DMS153 (cell line): ENCODE results near the gene SUV39H1.

Source experiments
- DNase-seq: peaks from one replicate; lab custom pipeline; 2025; lab: John Stamatoyannopoulos, UW

Gene SUV39H1

DNA sequence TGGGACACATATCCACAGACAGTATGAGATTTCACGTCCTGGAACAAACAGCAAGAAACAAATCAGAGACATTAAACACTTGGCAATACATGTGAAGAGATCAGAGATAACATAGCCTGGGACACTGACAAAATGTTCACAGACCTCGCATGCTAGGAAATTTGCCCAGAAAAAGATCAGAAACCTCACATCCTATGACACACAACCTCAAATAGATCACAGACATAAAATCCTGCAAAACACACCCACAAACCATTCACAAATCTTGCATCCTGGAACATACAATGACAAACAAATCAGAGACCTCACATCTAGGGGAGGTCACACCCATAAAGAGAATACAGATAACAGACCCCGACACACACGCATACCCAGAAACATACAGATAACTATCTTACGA lies 18.0 kb downstream of the SUV39H1 start:
- DNase-seq: no peak

DNA sequence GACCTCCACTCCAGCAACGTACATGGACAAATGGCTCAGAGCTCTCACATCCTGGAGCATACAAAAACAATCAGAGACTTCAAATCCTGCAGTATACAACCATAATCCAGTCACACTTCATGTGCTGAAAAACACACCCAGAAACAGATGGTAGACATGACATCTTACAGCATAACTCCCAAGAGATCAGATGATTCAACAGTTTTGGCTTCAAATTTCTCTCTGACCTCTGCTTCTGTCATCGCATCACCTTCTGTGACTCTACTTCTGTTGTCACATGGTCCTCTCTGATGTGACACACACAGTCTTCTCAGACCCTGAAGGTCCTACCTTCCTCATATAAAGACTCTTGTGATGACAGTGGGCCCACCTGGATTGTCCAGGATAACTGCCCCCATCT lies 18.5 kb downstream of the SUV39H1 start:
- DNase-seq: no peak

DNA sequence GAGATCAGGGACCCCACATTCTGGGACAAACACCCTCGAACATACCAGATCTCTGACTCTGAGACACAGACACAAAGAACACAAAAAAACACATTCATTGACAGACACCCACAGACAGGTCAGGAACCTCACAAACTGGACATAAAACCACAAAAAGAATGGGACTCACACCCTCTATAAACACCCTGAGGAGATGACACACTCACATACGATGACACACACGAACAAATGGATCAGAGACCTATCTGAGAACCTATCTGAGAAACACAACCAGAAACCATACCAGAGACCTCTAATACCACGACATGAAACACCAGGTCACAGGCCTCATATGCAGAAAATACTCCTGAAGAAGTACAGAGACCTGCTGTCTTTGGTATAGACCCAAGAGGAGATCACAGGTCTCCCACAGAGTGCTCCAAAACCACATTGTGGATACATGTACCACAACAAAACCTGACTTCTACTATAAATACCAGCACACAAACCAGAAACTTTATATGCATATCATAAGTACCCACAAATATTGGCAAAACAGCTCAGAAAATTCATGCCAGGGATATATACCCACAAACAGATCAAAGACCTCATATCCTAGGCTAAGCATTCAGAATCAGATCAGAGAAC lies 19.5 kb downstream of the SUV39H1 start:
- no peak for DNase-seq

DNA sequence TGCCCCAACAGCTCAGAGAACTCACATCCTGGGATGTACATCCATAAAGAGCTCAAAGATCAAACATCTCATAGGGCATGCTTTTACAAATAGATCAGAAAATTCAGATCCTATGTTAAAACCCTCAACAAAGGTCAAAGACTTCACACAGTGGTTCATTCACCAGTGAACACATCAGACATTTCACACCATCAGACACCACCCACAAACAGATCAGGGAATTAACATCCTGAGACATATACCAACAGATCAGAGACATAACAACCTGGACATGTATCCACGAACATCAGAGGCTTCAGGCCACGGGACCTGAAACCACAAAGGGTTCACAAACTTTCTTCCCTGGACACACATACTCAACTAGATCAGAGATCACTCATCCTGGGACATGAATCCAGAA lies 23.4 kb downstream of the SUV39H1 start:
- DNase-seq: no peak

DNA sequence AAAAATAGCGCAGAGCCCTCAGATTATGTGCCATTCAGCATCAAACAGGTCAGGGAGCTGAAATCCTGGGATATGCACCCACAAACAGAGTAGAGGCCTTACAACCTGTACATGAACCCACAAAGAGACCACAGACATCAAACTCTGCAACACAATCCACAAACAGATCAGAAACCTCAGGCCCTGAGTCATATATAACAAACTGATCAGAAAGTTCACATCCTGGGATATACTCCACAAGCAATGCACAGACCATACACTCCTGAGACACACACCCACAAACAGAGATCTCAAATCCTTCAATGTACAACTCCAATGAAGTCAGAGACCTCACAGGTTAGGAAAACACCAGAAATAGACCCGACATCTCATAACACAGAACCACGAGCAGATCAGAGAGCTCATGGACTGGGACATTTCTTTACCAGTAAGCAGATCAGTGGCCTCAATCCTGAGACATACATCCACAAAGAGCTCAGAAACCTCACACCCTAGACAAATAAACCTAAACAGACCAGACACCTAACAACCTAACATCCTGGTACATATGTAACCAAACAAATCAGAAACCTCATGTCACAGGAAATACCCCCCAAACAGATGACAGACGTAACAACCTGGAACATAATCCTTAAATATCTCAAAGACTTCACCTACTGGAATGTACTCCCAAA lies 24.2 kb downstream of the SUV39H1 start:
- no peak for DNase-seq

DNA sequence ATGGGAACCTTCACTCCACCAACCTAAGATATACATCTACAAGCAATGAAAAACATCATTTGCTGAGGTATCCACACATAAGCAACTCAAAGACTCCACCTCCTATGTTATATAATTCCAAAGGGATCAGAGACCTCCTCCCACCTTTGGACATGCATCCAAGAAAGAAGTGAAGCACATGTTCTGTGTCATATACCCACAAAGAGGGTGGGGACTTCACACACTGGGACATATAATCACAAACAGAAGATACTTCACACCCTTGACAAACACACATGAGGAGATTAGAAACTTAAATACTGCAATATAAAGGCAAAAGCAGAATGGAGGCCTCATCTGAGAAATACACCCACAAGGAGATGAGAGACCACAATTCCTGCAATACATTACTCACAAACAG lies 25.4 kb downstream of the SUV39H1 start:
- no peak for DNase-seq

DNA sequence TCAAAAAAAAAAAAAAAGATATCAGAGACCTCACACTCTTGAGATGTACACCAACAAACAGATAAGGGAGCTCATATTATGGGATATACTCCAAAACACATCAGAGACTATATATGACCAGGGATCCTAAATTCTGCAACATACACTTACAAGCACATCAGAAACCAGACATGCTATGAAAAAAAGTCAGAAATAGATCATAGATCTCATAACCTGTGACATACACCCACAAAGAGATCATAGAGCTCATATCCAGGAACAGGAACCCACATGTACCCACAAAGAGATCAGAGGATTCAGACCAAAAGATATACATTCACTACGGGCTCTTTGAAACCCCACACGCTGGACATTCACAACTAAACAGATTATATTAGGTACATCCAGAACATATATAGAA lies 30.1 kb downstream of the SUV39H1 start:
- no peak for DNase-seq

DNA sequence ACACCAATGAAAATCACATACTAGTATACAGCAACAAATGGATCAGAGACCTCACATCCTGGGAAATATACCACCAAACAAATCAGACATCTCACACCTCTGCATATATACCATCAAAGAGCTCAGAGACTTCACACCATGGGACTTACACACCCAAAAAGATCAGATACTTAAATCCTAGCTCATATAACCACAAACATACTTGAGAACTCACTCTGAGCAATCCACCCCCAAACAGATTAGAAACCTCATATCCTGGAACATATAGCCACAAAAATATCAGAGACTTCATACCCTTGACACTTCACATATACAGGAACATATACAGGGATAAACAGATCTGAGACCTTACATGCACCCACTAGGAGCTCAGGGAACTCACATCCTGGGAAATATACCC lies 32.1 kb downstream of the SUV39H1 start:
- DNase-seq: no peak

DNA sequence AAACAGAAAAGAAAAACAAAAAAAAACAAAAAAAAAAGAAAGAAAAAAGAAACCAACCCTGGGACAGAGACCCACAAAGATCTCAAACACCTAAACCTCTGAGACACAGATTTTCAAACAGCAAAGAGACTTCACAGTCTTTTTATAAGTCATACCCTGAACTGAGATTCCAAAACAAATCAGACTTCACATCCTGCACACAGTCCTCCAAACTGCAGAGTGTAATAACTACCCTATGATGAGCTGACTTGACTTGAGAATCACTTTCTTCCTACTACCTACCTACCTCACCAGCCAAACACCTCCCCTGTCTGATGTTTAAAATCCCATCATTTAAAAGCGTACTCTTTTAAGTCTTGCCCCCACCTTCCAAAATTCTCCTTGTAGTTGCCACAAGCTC lies 39.8 kb downstream of the SUV39H1 start:
- DNase-seq: no peak

DNA sequence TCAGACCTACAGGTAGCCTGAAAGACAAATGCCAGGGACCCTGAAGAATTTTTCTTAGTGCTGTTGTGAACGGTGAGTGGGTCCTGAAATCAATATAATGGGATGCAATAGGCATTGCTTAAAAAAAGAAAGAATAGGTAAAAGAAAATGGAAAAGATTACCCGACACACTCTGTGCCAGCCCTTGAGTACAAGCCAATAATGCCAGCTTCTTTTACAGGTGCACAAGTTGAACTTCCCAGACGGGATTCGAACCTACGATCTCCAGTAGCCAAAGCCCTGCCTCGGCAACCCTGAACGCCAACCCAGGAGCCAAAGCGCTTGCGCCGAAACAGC lies 40.3 kb downstream of the SUV39H1 start:
- no peak for DNase-seq

DNA sequence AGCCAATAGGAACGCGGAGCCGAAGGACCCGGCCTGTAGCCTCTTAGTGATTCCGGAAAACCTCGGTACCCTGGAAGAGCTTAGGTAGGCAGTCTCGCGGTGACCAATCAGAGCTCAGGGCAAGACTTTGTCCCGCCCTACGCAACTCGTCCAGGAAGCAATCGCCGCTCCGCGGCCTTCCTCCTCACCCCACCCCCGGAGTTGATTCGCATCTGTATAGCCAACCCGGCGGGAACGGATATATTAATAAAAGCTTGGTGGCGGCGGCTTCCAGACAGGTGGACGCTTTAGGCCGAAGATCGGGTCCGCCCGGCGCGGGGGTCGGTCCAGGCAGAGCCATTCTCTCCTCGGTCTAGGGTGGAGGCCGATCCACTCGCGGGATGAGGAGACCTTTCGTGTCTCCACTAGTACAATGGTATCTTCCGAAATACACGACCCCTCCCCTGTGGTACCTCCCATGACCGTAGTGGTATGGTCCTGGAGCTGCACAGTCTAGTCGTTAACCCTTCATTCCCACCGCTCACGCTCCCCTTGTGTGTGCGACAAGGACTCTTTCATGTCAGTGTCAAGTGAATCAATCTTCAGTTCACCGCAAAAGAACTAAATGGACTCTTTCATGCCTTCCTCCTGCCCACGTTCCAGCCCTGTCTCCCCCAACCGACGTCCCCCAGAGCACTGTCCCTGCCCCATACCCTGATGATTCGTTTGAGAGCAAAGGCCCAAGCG lies 40.8 kb downstream of the SUV39H1 start:
- peak; percentile 94 for DNase-seq

DNA sequence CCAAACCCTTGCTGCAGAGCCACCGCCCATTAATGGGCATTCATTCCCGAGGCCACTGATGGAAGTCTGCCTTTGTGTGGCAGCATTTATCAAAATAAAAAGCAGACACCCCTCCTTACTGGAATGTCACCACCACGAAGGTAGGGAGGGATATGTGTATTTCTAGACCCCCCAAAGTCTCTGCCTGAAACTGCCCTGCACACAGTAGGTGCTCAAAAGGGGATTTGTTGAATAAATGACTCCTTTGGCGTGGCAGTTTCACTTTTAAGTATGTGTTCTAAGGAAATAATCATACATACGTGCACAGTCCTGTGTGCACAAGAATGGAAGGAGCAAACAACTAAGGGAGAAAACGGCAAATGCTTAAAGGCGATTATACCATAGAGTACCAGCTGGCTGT lies 41.4 kb downstream of the SUV39H1 start:
- no peak for DNase-seq

DNA sequence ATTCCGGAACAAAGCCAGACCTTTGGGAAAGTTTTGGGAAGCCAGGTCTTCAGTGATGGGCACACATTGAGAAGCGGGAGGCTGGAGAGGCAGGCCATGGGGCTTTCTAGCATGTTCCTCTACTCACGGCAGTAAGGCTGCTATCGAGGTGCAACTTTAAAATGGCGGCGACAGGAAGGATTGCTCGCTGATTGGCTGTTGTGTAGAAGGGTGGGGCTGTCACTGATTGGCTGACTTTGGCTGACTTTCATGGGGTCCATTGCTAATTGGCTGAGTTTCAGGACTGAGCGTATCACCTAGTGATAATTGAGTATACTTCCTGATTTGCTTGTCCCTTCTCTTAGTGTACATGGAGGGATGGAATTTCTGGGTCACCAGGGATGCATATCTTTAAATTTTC lies 45.3 kb downstream of the SUV39H1 start:
- DNase-seq: no peak

DNA sequence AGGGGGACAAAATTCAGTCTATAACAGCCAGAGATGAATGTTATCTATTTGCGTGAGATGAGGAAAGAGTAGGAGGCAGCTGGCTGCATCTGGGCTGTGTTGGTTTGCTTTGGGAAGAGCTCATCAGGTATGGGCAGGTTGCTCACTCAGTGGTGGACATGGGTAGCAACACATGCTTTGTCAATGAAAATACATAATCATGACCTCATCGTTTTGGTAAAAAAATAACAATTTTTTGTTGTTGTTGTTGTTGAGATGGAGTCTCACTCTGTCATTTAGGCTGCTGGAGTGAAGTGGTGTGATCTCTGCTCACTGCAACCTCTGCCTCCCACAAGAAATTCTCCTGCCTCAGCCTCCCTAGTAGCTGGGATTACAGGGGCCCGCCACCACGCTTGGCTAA lies 48.7 kb downstream of the SUV39H1 start:
- no peak for DNase-seq

DNA sequence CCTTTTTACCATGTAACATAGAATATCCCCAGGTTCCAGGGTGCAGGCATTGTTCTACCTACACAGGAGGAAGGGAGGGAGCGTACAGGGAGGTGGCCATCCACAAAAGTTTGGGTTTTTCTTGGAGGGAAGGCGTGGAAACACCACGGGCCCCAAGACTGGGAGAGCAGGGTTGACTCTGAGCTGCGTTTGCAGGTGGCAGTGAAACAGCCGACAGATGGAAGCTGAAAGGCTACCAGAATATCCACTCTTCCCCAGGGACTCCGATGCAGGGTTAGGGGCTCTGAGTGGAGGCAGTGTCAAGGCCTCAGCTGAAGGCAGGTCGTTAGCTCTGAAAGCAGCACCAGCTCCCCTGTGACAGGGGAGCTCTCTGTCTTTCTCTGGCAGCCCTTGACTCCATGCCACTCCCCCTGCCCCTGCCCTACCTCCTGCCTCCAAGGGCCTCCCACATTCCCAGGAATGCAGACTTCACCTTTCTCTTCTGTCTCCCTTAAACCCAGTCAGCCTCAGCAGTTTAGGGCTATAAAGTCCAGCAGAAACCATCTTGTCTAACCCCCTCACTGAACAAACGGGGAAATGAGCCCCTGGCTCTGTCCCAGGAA lies 51.0 kb downstream of the SUV39H1 start:
- no peak for DNase-seq

DNA sequence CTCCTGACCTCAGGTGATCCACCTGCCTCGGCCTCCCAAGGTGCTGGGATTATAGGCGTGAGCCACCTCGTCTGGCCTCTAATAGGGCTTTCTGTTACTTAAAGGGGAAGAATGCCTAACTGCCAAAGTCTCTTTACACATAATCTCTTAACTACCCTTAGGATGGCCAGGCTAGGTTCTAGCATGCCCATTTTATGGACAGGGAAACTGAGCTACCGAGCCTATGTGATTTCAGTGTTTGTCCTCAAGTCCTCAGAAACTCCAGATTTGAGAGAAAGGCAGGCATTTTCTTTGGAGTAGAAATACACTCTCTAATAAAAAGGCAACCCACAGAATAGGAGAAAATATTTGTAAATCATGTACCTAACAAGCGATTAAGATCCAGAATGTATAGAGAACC lies 52.6 kb downstream of the SUV39H1 start:
- DNase-seq: no peak

DNA sequence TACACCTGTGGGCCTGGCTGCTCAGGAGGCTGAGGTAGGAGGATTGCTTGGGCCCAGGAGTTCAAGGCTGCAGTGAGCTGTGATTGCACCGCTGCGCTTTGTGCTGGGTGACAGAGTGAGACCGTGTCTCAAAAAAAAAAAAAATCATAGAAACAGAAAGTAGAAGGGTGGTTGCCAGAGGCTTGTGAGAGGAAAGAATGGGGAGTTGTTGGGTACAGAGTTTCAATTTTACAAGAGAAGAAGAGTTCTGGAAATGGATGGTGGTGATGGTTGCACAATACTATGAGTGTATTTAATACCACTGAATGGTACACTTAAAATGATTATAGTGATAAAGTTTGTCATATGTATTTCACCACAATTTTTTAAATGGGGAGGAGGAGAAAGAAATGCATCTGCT lies 54.8 kb downstream of the SUV39H1 start:
- no peak for DNase-seq

DNA sequence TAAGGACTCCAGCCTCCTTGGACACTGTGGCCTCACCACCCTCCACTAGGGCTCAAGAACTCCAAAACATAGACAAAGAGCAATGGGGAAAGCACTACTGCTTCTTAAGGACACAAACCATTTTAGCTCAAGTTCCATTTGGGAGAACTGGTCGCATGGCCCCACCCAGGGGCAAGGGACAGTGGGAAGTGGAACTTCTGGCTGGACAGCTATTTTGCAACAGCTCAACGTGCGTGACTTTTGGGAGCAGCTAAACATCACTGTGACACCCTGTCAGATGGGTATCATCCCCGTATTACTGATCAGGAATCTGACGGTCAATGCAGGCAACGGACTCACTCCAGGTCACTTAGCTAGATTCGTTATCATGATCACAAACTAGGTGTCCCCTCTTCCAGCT lies 56.0 kb downstream of the SUV39H1 start:
- DNase-seq: no peak

DNA sequence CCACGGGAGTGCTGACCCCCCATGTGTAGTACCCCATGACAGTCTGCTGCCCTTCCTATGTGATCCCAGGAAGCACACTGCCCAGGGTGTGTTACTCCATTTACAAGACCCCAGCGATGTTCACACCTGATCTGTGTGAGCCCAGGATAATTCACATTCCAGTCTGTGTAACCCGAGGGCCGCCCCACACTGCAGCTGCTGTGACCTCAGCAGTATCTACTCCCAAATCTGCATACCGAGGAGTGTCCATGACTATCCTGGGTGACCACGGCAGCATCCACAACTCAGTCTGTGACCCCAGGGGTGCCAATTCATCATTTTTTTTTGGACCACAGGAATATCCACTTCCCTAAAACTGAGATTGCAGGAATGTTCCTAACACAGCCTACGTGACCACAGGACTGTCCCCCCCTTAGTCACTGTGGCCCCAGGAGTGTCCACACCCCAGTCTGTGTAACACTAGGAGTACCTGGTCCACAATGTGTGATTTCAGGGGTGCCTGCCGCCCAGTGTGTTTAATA lies 57.2 kb downstream of the SUV39H1 start:
- no peak for DNase-seq

DNA sequence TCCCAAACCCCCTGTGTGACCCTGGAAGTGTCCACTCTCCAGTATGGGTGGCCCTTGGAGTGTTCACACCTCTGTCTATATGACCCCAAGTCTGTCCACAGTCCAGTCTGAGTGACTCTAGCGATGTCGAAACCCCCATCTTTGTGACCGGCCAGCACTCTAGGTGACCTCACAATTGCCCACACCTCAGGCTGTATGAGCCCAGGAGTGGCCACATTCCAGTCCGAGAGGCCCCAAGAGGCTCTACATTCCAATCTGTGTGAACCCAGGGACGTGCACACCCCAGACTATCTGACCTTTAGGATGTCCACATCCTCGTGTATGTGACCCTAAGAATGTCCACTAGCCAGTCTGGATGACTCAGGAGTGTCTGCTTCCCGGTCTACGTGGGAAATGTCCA lies 57.7 kb downstream of the SUV39H1 start:
- no peak for DNase-seq
